SIG-M5 (cell line): ENCODE measurements around the gene CTAG1A.
"Not testable (repeated sequence)": the region's sequence is repeated elsewhere in the genome, so short reads cannot be mapped to it uniquely, and the experiment has no call there.

Experiments used
- DNase-seq: peaks from one replicate; lab custom pipeline; 2025; lab: John Stamatoyannopoulos, UW

The CTAG1A gene

DNA sequence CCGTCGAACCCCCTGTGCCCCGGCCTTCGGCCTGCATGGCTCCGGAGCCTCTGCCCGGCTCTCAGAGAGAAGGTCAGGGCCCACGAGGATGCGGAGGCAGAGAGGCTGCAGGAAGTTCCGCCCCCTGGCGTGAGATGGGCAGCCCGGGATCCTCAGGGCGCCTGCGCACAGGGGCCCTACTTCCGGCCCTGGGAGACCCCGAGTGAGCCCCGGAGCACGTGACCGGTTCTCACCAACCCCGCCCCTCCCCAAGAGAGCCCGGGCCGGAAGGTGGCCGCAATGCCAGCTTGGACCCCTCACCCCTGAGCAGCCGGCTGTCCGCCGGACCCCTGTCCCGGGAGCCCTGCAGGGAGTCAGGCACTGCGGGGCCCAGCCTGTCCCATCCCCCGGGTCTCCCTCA is 34.2 kb downstream of the CTAG1A start, which contains the start of gene CTAG1B:
Gene CTAG1B (minus strand): TSS at position 101 of the 400 bp plus-strand sequence. CDS start 64 bp downstream, at position 37.
- not testable (repeated sequence) for DNase-seq

DNA sequence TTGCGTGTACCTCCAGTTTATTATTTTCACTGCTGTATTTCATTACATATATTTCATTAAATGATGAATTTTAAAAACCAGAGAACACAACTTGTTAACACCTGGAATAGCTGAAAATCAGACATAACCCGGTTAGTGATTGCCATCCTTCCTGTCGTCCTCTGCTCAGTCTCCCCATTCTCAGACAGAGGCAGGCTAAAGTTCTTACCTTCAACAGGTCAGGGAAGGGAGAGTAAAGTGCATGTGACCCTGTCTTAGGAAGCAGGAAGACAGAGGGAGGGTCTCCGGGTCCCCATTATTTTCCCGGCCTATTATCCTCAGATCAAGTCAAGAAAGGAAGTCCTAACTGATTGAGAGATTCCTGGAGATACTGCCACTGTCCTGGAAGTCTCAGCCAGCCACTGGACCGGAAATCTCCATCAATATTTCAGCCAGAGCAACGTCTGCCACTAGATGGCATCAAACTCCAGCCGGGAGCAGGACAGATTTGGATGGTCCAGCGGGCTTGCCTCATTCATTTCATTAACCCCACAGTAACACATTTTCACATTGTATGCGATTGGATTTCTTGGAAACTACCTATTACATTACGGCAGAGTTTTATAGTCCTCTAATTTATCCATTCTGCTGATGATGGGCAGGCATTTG is 36.0 kb downstream of the CTAG1A start:
- DNase-seq, result not testable (repeated sequence)

DNA sequence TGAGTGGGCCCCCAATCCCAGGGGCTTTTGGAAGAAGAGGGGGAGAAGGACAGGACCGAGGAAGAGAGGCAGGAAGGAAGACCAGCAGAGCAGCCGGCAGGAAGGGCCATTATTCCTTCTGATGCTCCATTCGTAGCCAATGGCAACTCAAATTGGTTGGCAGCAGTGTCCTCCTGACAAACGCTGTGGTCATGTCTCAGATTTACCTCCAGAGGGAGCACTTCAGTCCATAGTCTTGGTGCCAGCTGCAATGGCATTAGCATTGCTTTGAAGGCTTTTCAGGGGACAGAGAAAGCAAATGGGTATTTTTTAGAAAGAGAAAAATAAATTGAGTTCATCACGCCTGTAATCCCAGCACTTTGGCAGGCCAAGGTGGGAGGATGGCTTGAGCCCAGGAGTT is 44.0 kb downstream of the CTAG1A start:
- DNase-seq, result not testable (repeated sequence)

DNA sequence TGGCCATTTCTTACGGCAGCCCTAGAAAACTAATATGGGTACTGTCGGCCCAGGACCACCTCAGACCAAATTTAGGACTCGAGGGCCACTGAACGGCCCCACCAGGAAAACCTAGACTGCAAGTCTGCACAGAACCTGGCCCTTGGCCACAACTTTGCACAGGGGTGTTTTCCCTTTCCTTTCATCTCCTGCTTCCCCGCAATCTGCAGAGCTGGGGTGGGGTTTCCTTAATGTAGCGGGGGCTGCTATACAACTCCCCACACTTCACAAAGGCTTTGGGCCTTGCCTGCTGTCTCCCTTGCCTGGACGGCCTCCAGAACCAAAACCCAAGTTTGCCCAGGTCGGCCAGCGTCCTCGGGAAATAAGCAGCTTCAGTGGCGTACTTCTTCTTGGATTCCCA is 46.0 kb downstream of the CTAG1A start:
- DNase-seq, result not testable (repeated sequence)

DNA sequence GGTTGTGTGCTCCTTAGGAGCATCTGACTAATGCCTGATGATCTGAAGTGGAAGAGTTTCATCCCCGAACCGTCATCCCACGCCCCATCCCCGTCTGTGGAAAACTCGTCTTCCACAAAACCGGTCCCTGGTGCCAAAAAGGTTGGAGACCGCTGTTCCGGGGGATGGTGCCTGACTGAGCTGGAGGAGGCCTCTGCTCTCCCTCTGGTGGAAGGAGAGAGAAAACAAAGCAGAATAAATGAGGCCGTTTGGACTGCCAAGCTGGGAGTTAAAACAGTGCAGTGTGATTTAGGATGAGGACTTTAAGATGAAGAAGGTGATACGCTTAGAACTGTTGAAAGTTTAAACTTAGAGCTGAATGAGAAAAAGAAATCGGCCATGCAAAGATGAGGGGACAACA is 48.7 kb downstream of the CTAG1A start:
- not testable (repeated sequence) for DNase-seq
